Activated gamma-delta T cell treated with Interleukin-2 at 50 U/mL for 16 hours (primary cell): Measurements from ENCODE around the gene TMEM161A.
"Not testable (repeated sequence)": the region's sequence is repeated elsewhere in the genome, so short reads cannot be mapped to it uniquely, and the experiment has no call there.

ENCODE experiments used
- DNase-seq: peaks from one replicate; pipeline ENCODE4 v3.0.0-alpha.2; 2020

The TMEM161A gene

DNA sequence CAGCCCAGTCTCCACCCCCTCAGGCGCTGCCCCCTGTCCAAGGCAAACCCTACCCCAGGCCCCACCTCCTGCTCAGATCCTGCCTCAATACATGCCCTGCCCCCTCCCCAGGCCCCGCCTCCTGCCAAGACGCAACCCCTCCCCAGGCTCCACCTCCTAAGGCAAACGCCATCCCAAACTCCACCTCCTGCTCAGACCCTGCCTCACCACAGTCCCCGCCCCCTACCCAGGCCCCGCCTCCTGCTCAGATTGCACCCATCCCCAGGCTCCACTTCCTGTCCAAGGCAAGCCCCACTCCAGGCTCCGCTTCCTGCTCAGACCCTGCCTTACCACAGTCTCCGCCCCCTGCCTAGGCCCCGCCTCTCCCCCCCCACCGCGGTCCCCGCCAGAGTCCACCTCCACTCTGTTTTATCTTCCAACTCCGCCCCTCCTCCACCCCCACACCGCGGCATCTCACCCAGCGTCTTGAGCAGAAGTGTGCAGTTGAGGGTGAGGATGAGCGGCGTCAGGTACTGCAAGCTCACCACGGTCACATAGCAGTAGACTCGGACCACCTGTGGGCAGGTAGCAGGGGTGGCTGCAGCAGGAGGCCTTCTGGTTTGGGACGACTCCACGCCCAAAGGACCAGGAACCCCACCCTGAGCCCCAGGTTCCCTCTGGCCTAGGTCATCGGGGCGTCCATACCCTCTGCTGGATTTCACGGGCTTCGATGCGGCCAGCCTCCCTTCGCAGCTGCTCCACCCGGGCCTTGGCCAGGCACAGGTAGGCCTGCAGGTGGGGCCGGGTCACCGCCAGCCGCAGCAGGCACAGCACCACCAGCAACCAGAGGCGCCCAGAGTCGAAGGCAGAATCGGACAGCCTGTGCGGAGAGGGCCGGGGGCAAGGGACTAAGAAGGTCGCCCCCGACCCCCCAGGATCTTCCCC lies 17.7 kb downstream of the TMEM161A start:
- no peak for DNase-seq

DNA sequence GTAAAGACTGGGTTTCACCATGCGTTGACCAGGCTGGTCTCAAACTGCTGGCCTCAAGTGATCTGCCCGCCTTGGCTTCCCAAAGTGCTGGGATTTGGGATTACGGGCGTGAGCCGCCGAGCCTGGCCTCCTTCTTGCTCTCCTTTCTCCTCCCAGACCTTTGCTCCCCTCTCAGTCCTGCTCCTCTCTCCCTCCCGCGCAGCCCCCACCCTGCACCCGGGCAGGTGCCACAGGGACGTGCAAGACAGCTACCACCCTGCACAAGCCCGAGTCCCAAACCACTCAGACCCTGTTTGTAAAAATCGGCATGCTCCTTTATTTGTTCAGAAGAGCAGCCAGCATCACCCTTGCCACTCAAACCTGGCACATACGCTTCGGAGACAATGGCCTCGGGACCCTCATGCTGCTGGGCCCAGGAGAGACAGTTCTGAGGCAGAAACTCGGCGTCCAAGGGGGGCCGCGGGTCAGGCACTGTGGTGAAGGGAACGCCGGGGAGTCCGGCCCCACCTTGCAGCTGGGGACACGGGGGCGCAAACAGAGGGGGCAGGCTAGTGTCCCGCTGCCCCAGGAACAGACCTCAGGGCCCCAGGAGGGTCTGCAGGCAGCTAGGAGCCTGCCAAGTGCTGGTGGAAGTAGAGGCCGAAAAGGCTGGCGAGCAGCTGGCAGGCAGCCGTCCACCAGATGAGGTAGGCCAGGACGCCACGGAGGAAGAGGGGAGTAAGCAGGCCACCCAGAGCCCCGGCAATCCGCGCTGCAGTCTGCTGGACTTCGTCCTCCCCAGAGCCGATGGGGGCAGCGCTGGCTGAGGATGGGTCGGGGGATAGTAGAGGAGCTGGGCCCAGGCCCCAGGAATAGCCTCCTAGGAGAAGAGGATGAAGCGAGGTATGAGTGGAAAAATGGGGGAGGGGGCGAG lies 18.7 kb downstream of the TMEM161A start:
- DNase-seq, result no peak

DNA sequence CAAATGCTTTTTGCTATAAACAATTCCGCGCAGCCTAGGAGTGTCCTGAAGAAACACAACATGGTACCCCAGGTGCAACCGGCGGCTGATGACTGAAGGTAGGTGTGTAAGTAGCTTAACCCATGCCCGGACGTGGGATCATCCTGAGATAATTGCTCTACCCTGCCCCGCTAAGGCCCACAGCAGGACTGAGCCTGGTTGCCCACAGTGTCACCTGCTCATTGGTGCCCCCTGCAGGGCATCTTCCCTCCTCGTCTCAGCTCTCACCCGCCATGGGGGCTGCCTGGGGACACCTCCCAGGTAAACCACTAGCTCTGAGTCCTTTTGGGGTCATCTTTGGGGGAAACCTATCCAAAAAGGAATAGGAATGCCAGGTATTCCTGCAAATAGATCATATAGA lies 22.3 kb downstream of the TMEM161A start:
- DNase-seq, result peak; percentile 41

DNA sequence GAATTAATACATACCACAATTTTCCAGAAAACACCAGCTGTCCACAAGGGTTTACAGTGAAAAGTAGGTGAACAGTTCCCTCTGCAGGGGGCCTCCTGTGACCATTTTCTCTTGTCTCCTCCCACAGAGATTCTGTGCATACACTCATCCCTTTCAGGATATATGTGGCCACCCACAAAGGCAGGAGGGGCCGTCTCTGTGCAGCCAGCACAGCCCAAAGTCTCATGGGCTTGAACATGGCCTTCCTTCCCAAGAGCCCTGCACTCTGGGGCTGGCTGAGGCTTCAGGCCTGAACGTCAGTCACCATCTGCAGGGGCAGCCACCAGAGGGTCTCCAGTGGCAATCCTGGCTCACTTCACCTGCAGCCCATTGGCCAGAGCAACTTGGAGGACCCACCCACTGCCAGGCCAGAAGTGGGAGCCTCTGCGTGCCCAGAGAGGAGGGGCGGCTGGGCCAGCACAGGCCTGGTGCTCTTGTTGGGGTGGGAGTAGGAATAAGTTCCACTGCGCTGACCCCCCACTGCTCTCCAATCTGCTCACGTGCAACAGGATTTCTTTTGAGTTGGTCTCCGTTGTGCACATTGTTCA lies 25.1 kb downstream of the TMEM161A start:
- DNase-seq, result no peak

DNA sequence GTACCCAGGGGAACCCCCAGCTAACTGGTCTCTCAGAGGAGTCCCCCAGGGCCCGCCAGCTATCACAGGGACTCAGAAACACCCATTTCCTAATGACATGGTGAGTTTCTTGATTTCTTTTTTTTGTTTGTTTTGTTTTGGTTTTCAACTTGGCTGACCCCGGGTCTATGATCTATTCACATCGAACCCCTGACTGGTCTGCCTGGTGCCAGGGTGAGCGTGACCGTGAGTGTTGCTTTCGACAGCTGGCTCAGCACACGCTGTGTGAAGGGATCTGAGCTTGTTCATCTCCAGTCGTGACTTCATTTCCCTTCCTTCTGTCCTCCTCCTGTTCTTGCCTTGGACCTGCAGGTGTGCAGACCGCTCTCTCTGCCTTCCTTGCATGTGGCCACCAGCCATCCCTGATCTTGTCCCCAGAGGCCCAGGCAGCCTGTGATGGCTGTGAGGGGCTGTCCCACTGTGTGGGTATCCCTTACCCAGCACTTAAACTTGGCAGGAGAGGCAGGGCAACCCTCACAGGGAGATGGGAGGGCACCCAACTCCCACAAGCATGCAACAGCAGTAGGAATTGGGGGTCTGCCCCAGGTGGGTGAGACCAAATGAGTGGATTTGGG lies 26.2 kb downstream of the TMEM161A start:
- no peak for DNase-seq

DNA sequence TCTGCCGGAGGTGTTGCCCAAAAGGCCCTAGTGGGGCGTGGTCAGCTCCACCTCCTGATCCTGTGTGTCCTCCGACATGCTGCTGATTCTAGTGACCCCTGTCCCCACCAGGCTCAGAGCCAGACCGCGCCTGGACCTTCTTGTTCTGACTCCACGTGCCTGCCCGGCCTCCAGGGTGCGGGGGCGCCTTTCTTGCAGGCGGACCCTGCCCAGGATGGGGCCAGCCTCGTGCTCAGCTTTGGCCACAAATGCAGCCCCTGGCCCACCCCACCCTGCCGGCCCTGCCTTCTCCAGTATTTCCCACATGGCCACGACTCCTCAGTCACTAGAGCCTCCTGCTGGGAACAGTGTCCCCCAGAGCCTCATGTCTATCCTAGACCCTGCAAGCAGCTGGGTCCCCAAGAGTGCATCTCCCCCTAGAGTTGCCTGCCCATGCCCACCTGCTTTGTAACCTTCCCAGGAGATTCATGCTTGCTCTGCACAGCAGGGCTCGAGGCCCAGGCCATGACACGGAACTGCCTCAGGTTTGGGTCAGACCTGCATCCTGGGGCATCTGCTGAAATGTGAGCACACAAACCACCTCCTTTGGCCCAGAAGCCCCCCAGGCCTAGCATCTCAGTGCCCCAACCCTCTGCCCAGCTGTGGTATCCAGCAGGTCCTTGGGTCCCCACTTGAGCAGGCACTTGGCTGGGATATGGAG lies 27.0 kb downstream of the TMEM161A start:
- no peak for DNase-seq

DNA sequence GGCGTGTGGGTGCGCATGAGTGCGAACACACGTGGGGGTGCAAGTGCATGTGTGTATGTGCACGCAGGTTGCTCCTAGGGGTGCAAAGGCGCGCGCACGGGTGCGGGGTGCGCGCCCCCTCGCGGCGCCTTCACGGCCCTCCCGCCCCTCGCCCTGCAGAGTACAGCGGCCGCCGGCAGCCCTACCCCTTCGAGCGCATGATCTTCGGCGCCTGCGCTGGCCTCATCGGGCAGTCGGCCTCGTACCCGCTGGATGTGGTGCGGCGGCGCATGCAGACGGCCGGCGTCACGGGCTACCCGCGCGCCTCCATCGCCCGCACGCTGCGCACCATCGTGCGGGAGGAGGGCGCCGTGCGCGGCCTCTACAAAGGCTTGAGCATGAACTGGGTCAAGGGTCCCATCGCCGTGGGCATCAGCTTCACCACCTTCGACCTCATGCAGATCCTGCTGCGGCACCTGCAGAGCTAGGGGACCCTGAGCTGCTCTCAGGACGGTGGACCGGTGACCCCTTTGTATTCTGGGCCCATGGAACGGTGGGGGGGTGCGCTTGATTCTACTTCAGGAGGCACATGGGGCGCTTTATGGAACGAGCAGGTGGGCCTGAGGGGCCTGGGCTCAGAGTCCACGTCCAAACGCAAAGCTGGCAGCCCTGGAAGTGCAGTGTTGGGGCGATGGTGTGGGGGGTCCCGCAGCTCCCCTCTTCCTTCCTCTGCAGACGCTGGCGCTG lies 27.7 kb downstream of the TMEM161A start:
- DNase-seq, result no peak

DNA sequence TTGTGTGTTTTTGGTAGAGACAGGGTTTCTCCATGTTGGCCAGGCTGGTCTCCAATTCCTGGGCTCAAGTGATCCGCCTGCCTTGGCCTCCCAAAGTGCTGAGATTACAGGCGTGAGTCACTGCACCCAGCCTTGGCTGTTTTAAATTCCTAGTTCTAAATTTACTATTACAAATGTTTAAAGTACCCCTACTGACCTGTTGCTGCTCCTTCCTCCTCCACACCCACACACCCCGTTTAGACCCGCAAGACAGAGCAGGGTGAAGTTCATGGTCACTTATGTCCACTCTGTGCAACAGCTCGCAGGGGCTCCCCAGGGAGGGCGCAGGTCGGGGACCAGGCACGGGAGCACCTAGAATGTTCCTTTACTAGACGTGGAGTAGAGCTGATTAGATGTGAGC lies 28.7 kb downstream of the TMEM161A start:
- DNase-seq, result no peak

DNA sequence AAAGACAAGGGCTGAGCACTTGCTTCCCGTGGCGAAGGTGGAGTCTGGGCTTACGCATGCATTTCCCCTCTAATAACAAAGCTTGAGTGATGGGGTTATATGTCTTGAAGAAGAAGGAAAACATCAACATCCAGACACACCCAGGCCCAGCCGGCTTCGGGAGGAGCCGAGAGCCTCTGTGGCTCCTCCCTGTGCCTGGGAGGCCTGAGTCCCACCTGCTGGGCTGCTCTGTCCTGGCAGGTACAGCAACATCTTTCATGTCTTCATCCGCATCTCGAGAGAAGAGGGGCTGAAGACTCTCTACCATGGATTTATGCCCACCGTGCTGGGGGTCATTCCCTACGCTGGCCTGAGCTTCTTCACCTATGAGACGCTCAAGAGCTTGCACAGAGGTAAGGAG lies 30.6 kb downstream of the TMEM161A start:
- DNase-seq, result no peak

DNA sequence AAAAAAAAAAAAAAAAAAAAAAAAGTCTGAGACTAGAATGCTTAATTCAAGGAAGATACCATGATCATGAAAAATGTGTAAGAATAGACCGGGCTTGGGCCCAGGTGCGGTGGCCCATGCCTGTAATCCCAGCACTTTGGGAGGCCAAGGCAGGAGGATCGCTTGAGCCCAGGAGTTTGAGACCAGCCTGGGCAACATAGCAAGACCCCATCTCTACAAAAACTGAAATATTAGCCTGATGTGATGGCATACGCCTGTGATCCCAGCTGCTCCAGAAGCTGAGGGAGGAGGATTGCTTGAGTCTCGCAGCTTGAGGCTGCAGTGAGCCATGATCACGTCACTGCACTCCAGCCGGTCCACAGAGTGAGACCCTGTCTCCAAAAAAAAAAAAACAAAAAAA lies 31.3 kb downstream of the TMEM161A start:
- DNase-seq, result not testable (repeated sequence)

DNA sequence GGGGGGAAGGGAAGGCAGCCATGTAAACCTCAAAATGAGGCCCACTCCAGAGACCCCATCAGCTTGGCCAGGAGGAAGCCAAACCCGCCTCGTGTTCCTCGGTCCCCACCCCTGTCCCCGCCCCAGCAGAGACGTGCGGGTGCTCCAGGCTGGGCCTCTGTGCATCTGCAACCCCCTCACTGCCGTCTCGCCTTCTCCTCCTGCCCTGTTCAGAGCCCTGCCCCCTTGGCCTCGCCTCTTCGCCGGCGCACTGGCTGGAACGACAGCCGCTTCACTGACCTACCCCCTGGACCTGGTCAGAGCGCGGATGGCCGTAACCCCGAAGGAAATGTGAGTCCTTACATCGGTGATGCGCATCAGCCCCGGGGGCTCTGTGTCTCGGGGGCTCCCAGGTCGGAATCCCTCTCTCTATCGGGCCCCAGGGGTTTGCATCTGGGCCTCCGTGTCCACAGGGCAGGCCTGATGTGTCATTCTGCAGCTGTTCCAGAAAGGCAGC lies 32.2 kb downstream of the TMEM161A start:
- no peak for DNase-seq

DNA sequence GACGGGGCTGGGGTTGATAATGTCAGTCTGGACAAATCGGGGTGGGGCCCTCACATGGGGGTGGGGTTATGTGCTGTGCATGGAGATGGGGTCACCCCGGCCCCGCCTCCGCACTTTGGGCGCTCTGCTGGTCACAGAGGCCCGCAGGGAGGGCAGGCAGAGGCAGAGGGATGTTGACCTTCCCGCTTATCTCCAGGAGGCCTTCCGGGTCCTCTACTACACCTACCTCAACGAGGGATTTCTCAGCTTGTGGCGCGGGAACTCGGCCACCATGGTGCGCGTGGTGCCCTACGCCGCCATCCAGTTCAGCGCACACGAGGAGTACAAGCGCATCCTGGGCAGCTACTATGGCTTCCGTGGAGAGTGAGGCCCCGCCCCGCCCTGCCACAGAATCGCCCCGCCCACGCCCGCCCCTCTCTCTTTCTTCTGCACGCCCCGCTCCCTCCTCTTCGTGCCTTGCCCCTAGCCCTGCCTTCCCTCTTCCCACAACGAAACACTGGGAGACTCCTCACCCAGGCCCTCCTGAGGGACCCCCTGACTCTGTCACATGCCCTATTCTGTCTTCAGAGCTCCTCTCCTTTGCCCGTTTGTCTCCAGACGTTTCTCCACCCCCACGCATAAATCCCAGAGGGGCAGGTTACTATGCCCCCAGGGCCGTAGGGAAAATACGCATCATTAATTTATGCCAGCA lies 32.8 kb downstream of the TMEM161A start:
- no peak for DNase-seq

DNA sequence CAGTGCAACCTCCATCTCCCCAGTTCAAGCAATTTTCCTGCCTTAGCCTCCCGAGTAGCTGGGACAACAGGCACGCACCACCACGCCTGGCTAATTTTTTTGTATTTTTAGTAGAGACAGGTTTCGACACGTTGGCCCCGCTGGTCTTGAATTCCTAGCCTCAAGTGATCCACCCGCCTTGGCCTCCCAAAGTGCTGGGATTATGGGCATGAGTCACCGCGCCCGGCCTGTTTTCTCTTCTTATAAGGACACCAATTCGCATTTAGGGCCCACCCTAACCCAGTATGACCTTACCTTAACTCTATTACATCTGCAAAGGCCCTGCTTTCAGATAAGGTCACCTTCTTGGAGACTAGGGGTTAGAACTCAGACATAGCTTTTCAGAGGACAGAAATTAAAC lies 35.1 kb downstream of the TMEM161A start:
- no peak for DNase-seq

DNA sequence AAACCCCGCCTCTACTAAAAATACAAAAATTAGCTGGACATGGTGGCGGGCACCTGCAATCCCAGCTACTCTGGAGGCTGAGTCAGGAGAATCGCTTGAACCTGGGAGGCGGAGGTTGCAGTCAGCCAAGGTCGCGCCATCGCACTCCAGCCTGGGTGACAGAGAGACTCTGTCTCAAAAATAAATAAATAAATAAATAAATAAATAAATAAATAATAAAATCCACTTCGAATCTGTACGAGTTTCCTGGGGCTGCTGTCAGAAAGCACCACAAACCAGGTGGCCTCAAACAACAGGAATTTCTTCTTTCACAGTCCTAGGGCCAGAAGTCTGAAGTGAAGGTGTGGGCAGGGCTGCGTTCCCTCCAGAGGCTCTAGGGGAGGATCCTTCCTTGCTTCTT lies 35.7 kb downstream of the TMEM161A start:
- not testable (repeated sequence) for DNase-seq

DNA sequence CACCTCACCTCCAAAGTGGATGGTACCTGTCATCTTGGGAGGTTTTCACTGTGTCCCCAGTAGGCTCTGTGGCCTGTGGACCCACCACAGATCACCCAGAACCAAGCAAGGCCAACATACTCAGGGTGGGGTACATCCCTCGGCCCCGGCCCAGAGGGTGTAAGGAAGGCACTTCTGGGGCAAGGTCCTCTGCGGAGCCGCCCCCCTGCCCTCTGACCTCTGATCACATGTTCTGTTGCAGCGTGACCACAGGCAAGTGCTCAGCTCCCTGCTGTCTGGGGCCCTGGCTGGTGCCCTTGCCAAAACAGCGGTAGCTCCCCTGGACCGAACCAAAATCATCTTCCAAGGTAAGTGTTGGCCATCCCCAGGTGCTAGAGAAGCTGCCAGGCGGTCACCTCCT lies 36.7 kb downstream of the TMEM161A start:
- DNase-seq, result no peak

DNA sequence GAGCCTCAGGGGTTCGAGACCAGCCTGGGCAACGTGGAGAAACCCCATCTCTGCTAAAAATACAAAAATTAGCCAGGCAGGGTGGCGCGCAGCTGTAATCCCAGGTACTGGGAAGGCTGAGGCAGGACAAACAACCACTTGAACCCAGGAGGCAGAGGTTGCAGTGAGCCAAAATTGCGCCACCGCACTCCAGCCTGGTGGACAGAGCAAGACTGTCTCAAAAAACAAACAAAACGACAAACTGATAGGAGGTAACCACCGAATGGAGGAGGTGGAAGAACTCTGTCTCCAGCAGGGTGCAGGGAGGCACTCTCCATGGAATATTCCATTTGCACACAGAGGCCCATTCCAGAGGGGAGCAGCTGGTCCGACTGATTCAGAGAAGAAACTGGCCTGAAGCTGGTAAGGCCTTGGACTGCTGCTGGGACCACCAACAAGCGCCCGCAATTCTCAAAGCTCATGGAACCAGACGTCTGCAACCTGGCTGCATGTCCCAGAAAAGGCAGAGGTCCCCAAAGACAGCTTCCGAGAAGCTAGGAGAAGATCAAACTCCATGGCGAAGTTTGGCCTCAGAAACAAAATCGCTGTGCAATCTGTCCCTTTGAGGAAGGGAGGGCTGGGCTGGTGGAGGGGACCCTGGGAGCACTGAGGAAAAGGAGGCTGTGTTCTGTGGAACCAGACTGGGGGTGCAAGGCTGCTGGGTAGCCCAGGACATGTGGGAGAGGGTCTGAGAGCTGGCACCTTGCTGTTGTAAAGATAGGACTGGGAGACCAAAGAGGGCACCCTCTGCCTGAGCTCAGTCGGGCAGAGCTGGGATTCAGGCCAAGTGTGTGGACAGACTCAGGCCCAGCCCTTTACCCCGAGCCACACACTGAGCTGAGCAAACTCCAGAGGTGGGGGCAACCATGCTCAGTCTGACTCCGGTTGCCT lies 39.3 kb downstream of the TMEM161A start:
- no peak for DNase-seq

DNA sequence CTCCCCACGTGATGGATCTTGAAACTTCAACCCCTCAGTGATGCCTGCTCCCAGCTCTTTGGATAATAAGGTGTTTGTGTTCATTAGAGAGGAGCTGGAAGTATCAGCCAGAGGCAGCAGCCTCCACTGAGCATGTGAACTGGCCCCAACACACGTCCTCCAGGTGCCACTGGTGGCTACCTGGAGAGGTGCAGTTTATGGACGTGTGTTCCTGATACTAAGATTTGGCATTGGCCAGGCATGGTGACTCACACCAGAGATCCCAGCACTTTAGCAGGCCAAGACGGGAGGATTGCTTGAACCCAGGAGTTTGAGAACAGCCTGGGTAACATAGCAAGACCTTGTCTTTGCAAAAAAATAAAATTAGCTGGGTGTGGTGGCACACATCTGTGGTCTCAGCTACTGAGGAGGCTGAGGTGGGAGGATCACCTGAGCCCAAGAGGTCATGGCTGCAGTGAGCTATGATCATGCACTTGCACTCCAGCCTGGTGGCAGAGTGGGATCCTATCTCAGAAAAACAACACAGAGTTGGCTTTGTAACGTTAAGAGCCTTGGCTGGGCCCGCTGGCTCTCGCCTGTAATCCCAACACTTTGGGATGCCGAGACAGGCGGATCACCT lies 40.1 kb downstream of the TMEM161A start:
- no peak for DNase-seq

DNA sequence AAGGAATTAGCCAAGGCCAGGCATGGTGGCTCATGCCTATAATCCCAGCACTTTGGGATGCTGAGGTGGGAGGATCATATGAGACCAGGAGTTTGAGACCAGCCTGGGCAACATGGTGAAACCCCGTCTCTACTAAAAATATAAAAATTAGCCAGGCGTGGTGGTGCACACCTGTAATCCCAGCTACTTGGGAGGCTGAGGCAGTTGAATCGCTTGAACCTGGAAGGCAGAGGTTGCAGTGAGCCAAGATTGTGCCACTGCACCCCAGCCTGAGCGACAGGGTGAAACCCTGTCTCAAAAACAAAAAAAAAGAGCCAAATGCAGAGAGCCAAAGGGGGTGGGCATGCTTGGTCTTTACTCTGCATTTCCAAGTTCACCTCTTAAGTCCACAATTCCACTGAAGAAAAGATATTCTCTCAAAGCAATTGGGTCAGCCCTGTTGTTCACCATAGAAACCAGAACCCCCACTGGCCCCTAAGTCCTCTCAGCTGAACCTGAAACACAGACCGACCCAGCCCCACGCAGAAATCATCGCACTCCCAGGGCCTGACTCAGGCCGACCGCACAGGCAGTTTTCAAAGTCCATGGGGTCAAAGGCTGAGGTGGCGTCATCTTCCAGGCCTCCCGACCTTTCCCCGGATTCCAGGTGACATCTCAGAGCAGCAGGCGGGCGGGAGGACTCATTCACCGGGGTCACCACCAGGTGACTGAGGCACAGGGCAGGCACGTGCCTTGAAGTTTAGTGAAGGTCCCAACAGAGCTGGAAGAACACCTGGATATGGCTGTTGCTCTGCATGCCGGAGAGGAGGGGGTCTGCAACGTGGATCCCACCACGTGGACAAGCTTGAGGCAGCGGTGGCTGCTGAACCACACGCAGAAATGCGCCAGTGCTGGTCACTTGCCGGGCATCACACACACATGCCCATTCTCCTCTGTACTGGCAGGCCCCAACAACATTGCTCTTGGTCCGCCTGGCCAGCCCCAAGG lies 41.3 kb downstream of the TMEM161A start:
- DNase-seq, result no peak
